ENCODE measurements around the gene FRMD4B. TPM values are rescaled to one million over a fixed set of nuclear protein-coding genes. Genes with fewer than 3 reads are reported as not detected.

The FRMD4B gene
- total RNA-seq, 1 donor from 2014 or later, result 29.4 TPM

DNA sequence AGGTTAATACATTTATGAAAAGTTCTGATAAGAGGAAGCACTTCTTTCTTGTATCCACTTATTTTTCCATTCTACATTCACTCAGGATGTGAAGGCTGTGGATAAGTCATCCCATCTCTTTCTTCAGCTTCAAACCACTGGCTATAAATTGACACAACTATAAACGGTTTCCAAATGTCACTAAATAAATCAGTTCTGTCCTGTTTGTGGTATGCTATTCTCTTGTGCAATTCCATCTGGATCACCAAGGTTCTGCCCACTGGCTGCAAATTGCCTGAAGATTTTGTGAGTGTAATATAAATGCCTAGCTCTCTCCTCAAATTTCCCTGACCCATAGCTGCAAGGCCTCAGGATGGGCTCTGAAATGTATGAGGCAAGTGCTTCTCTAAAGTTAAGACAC lies 256.4 kb downstream of the FRMD4B start:
- DNase-seq (ENCODE audit: low spot score), result no peak

DNA sequence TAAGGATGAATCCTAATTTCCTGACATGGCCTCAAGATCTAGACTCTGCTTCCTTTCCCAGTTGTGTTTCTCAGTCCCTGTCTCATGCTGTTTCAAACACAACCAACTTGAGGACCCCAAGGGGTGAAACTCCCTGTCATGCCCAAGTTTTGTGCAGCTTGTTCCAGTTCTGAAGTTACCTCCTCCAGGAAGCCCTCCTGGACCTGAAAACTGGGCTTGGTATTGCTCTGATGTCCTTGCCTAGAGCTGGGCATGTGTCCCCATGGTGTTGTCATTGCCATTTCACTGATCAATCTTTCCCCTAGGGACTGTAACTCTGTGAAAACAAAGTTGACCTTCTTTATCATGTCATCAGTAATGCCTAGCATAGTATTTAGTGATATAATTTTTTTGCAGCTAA lies 257.4 kb downstream of the FRMD4B start:
- no peak for DNase-seq (ENCODE audit: low spot score)

DNA sequence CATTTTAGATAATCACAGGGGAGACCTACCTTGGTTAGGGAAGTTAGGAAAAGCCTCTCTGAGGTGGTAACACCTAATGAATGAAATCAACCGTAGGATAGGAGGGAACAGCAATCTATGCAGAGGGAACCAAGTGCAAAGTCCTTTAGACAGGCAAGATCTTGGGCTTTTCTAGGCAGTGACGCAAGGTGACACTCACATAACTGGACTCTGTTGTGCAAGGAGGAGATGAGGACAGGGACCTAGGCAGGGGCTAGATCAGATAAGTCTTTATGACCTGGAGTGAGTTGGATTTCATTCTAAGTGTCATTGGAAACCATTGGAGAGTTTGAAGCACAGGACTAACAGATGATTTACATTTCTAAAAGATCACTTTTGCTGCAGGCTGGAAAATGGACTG lies 258.9 kb downstream of the FRMD4B start:
- DNase-seq (ENCODE audit: low spot score), result no peak

DNA sequence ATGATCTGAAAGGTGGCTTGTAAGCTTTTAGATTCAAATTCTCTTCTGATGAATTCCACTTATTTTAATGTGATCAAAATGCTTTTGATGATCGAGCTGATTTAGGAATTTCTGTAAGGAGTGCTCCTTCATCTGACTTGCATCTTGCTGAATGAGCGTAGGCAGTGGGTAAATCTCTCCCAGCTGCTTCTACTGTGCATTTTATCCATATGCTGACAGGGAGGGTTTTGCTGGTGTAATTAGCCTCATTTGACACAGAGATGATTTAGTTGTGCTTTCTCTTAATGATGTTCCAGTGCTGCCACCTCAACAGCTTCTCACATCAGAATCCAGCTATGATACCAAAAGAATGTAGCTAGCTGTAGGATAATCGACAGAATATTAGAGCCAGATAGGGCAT lies 259.7 kb downstream of the FRMD4B start:
- DNase-seq (ENCODE audit: low spot score), result no peak

DNA sequence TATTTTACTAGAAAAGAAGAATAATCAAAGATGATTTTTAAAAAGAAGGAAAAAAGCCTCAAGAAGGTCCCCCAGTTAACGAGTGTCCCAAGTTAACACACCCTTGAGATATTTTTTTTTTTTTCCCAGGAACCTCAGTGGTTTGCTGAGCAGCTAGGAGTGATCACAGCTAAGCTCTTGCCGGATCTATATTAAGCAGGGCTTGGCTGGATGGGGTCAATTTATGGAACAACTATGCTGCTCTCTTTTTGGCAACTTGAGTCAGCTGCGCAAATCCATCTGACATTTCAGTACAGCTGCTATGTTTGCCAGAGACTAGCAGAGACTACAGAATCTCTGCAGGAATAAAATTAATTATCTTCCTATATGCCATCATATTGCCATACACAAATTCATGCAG lies 263.5 kb downstream of the FRMD4B start, which contains the start of gene LMOD3:
Gene LMOD3, minus strand, starts transcription at position 193 of the 400 bp plus-strand sequence. CDS start 209 bp downstream, outside the sequence.
- DNase-seq (ENCODE audit: low spot score), result peak; percentile 91

DNA sequence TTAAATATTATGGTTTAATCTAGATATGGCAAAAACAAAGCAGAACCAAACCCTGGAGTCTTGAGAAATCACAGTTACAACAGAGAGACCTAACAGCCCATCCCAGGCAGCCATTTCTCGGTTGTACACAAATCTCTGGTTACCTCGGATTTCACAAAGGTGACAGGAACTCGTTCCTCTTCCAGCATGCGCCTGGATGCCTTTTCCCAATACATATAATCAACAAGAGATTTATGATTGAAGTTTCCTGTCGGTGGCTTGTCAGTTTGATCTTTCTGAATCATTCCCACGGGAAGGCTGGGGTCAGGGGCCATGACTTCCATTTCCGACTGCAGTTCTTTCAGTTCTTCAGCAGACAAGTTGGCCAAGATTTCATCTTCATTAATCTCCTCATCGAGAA lies 263.9 kb downstream of the FRMD4B start:
- DNase-seq (ENCODE audit: low spot score), result no peak

DNA sequence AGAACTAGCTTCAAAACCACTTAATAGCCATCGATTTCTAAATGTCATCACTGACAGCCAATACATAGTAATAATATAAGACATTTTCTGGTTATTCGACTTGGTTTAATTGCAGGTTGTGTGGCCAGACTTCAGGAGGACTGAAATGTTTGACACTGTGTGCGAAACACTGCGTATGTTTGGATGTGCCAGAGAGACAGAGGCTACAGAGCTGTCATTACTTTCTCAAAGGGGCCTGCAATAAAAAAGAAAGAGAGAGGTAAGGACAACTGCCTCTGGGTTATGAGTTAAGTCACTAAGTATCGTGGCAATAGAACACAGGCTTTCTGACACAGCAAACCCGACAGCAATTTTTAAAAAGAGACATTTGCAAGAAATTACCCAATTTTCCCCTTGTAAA lies 264.4 kb downstream of the FRMD4B start:
- no peak for DNase-seq (ENCODE audit: low spot score)

DNA sequence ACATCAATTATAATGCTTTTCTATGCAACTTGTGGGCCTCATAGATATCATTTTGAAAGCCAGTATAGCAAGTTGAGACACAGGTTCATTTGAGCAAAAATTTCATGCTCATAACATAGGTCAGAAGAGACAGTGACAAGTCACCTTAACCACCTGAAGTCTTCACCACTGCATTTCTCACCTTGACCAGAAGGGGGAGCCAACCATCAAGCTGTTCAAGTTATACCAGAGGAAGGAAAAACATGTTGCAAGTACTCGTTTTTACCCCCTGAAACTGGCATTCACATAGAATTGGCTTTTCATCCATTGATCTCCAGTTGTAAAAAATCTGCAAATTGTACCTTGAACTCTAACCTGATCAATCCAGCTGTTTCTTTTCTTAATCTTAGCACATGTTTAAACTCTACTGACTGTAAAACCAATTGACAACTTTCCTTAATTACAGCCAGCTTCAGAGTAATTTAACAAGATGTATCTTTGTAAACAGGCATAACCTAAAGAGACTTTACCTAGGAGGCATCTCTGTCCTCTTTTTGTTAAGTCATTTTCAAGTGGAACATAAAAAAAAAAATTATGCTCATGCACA lies 264.9 kb downstream of the FRMD4B start:
- peak; percentile 76 for DNase-seq (ENCODE audit: low spot score)

All from umbilical cord (tissue), 2 donors.